A549 (cell line): ENCODE measurements around the gene AGAP3. TPM values are rescaled to one million over a fixed set of nuclear protein-coding genes. Genes with fewer than 3 reads are reported as not detected.

ENCODE experiments used
- ATAC-seq, 2 experiments: fragments of 200-7000 bp in 1 of 2; fragments of >200 bp in 1 of 2; cut with Nextera tagmentation in 1 of 2; cut with Tn5 transposase in 1 of 2; 3 replicates each; pipeline versions ENCODE4 v1.8.0 to v1.9.1; 2018 to 2020; ENCODE audit warnings: mild to moderate bottlenecking in 1 of 2, moderate library complexity in 1 of 2
- CTCF ChIA-PET: fragments of 300-600 bp; sonication (Branson Sonifier 250); formaldehyde crosslinking; extraction: SDS; loops from one replicate; lab custom pipeline; 2021; ENCODE audit warnings: antibody characterized with exemption, inconsistent platforms; lab: Yijun Ruan, JAX
- POLR2A ChIA-PET: fragments of 350-600 bp; formaldehyde crosslinking; extraction: SDS; loops from one replicate; lab custom pipeline; 2021; ENCODE audit warnings: antibody characterized with exemption, inconsistent platforms; lab: Yijun Ruan, JAX
- DNase-seq, 2 experiments: peaks; one replicate each; pipeline versions ENCODE4 v3.0.0 to v3.0.0-alpha.2; 2011 to 2016; ENCODE audit warnings: low read depth in 1 of 2, low spot score in 1 of 2
- FAIRE-seq: peaks from 2 replicates; lab custom pipeline; 2011; peaks lifted over from hg19 to GRCh38; lab: Jason Lieb, UNC
- H3K27ac ChIP-seq, 2 experiments: fragments of >200 bp; sonication (Bioruptor Twin); formaldehyde crosslinking; 3 replicates each; pipeline ENCODE4 v1.5.1; 2016 to 2017
- H3K4me1 ChIP-seq: fragments of >200 bp; sonication (Bioruptor Twin); formaldehyde crosslinking; 3 replicates; pipeline ENCODE4 v1.6.1; 2016
- H3K4me2 ChIP-seq: fragments of >200 bp; sonication (Bioruptor Twin); formaldehyde crosslinking; 3 replicates; pipeline ENCODE4 v1.6.1; 2016
- H3K4me3 ChIP-seq: fragments of >200 bp; sonication (Bioruptor Twin); formaldehyde crosslinking; 3 replicates; pipeline ENCODE4 v1.5.1; 2016
- H3K9me3 ChIP-seq: fragments of >200 bp; sonication (Bioruptor Twin); formaldehyde crosslinking; 3 replicates; pipeline ENCODE4 v1.6.1; 2016
- CEBPB ChIP-seq, 2 experiments: fragments of >200 bp in 1 of 2; sonication (Bioruptor Twin) in 1 of 2; formaldehyde crosslinking in 1 of 2; IDR thresholded peaks; 2 replicates each; pipeline ENCODE4 v1.6.1; 2012 to 2016
- FOSB ChIP-seq: fragments of 250-450 bp; sonication (Bioruptor Pico); IDR thresholded peaks from 2 replicates; pipeline ENCODE4 v1.5.0; 2020; ENCODE audit warnings: mild to moderate bottlenecking, moderate library complexity
- HDAC2 ChIP-seq: fragments of 200-600 bp; sonication (generic); IDR thresholded peaks from 2 replicates; pipeline ENCODE4 v1.6.1; 2016
- HOXB5 ChIP-seq: fragments of 250-450 bp; sonication (Bioruptor Pico); IDR thresholded peaks from 2 replicates; pipeline ENCODE4 v1.5.0; 2020; ENCODE audit warnings: mild to moderate bottlenecking, moderate library complexity
- JUNB ChIP-seq: fragments of >200 bp; sonication (Bioruptor Twin); formaldehyde crosslinking; IDR thresholded peaks from 2 replicates; pipeline ENCODE4 v1.6.1; 2016
- MAZ ChIP-seq: fragments of 150-350 bp; IDR thresholded peaks from 2 replicates; pipeline ENCODE4 v1.6.1; 2014; ENCODE audit warnings: antibody characterized with exemption, low read depth, low read length, borderline replicate concordance
- POLR2A ChIP-seq: IDR thresholded peaks from 2 replicates; pipeline ENCODE4 v1.6.1; 2012; ENCODE audit warnings: mild to moderate bottlenecking, low read length
- RNF2 ChIP-seq: fragments of 200-600 bp; sonication (generic); IDR thresholded peaks from 2 replicates; pipeline ENCODE4 v1.6.1; 2016; ENCODE audit warnings: low read depth, mild to moderate bottlenecking, antibody characterized with exemption, moderate library complexity, borderline replicate concordance
- TFCP2L1 ChIP-seq: fragments of 250-450 bp; sonication (Bioruptor Pico); IDR thresholded peaks from 2 replicates; pipeline ENCODE4 v1.5.0; 2021; ENCODE audit warnings: mild to moderate bottlenecking
- ZFP36 ChIP-seq: fragments of 450-650 bp; IDR thresholded peaks from 2 replicates; pipeline ENCODE4 v1.6.1; 2014; ENCODE audit warnings: borderline replicate concordance; ENCODE audit not compliant: partially characterized antibody
- WGBS: methylation state at CpG from one replicate; pipeline ENCODE4 v1.1.6; 2017; ENCODE audit errors: missing lambda C conversion rate; 5-methylcytosine and 5-hydroxymethylcytosine counted together
- polyA plus RNA-seq, 4 experiments: library from polyadenylated mRNA; depleted of rRNA in 3 of 4; stranded (reverse); fragments of >200 nt; fragmentation: RNase III in 1 of 4; extraction: RNeasy Plus Mini Kit Qiagen cat#74134 plus additional on column Dnase treatment in 1 of 4; gene quantifications; 2 replicates in 3 of 4; 3 replicates in 1 of 4; pipeline ENCODE4 v1.2.3, GENCODE V29; 2011 to 2017
- TF ChIP-seq, protein P1 (sequence below): fragments of 250-450 bp; sonication (Bioruptor Pico); IDR thresholded peaks from 2 replicates; pipeline ENCODE4 v1.5.0; 2020; ENCODE audit warnings: low read depth, mild to moderate bottlenecking, moderate library complexity
- TF ChIP-seq, protein P2 (sequence below): fragments of 450-650 bp; IDR thresholded peaks from 2 replicates; pipeline ENCODE4 v1.6.1; 2014; ENCODE audit warnings: antibody characterized with exemption

AGAP3 gene
- polyA plus RNA-seq, 2 of the 4 experiments (the other 2 are of a cell fraction) = 33.8 to 45.9 TPM

DNA sequence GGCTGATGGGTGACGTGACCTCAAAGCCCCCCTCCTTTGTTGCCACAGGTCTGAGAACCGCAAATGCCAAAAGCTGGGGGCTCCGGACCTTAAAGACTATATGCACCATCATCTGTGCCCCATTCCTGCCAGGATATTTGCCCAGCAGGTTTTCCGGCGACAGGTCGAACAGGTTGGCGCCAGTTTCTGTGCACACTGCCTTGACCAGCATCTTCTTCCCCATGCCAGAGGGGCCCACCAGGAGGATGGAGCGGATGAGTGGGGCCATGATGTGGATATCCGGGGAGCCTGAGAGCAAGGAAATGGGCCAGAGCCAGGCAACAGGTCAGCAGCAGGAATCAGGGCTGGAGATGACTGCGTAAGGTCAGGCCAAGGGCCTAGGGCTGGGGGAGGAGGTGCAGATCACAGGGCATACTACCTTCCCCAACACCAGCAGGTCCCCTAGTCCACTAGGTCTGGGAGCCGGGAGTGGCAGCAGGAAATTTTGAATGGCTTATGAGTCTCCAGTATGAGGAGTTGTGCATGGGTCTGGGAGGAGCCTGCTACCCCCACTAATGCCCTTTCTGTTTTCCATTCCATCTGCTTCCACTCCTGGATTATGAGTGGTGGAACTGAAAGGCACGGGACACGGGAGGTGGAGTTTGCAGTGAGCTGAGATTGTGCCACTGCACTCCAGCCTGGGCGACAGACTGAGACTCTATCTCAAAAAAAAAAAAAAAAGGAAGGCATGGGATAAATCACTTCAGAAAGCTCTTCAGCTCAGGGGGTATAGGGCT lies 107.1 kb downstream of the AGAP3 start:
- H3K27ac ChIP-seq = no peak overlapping the region
- ChIA-PET POLR2A (no interaction called here), CTCF (interaction anchor here (1.4 kb wide), 1 partner anchor 69 kb away, joined by 4 read pairs; no protein-coding TSS in a partner anchor)
- H3K9me3 ChIP-seq = no peaks in the 10 kb centered on the region
- FAIRE-seq (no peak), DNase-seq (no peak), ATAC-seq (no peak)
- TF ChIP-seq, protein P1, sequence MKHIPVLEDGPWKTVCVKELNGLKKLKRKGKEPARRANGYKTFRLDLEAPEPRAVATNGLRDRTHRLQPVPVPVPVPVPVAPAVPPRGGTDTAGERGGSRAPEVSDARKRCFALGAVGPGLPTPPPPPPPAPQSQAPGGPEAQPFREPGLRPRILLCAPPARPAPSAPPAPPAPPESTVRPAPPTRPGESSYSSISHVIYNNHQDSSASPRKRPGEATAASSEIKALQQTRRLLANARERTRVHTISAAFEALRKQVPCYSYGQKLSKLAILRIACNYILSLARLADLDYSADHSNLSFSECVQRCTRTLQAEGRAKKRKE (CRISPR knock-in tag) = no peak
- TF ChIP-seq ZFP36 = no peak
- TF ChIP-seq JUNB = no peak
- no peak for TF ChIP-seq HOXB5 (CRISPR knock-in tag)
- TF ChIP-seq TFCP2L1 (CRISPR knock-in tag) = no peak
- no peak for TF ChIP-seq POLR2A
- no peak for TF ChIP-seq RNF2
- TF ChIP-seq, protein P2, sequence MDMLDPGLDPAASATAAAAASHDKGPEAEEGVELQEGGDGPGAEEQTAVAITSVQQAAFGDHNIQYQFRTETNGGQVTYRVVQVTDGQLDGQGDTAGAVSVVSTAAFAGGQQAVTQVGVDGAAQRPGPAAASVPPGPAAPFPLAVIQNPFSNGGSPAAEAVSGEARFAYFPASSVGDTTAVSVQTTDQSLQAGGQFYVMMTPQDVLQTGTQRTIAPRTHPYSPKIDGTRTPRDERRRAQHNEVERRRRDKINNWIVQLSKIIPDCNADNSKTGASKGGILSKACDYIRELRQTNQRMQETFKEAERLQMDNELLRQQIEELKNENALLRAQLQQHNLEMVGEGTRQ = no peak
- no peak for TF ChIP-seq FOSB (CRISPR knock-in tag)
- no peak for TF ChIP-seq CEBPB (IDR thresholded peaks at IDR 0.05)
- no peak for TF ChIP-seq MAZ
- no peak for TF ChIP-seq HDAC2
- H3K4me2 ChIP-seq = no peak overlapping the region
- no peaks in the 10 kb centered on the region for H3K4me1 ChIP-seq
- H3K4me3 ChIP-seq = no peak overlapping the region
- WGBS = 70% methylated on average over 13 of the region's 14 CpGs

Other genes with a start within 250 kb of the AGAP3 start
- not detected in 2 replicates for gene AOC1, start 234.0 kb upstream of the AGAP3 start, polyA plus RNA-seq (2011; rRNA removed)
- not detected in 3 replicates for gene AOC1, start 234.0 kb upstream of the AGAP3 start, polyA plus RNA-seq (2017; fragmentation: RNase III; extraction: RNeasy Plus Mini Kit Qiagen cat#74134 plus additional on column Dnase treatment)
- gene KCNH2, start 108.2 kb upstream of the AGAP3 start, polyA plus RNA-seq (2011; rRNA removed) = 0.26 and 0.44 TPM in 2 replicates
- gene KCNH2, start 108.2 kb upstream of the AGAP3 start, polyA plus RNA-seq (2017; fragmentation: RNase III; extraction: RNeasy Plus Mini Kit Qiagen cat#74134 plus additional on column Dnase treatment) = 0.41 to 0.45 TPM (median 0.41 TPM) in 3 replicates
- 0.42 and 0.52 TPM in 2 replicates for gene NOS3, start 95.5 kb upstream of the AGAP3 start, polyA plus RNA-seq (2011; rRNA removed)
- 0.46 to 0.71 TPM (median 0.51 TPM) in 3 replicates for gene NOS3, start 95.5 kb upstream of the AGAP3 start, polyA plus RNA-seq (2017; fragmentation: RNase III; extraction: RNeasy Plus Mini Kit Qiagen cat#74134 plus additional on column Dnase treatment)
- gene ATG9B, start 62.0 kb upstream of the AGAP3 start, polyA plus RNA-seq (2011; rRNA removed) = 0.06 and 0.19 TPM in 2 replicates
- gene ATG9B, start 62.0 kb upstream of the AGAP3 start, polyA plus RNA-seq (2017; fragmentation: RNase III; extraction: RNeasy Plus Mini Kit Qiagen cat#74134 plus additional on column Dnase treatment) = 0.17 to 0.23 TPM (median 0.21 TPM) in 3 replicates
- 19.6 and 22.7 TPM in 2 replicates for gene ABCB8, start 58.0 kb upstream of the AGAP3 start, polyA plus RNA-seq (2011; rRNA removed)
- gene ABCB8, start 58.0 kb upstream of the AGAP3 start, polyA plus RNA-seq (2017; fragmentation: RNase III; extraction: RNeasy Plus Mini Kit Qiagen cat#74134 plus additional on column Dnase treatment) = 34.3 to 41.1 TPM (median 38.6 TPM) in 3 replicates
- 4.1 and 4.4 TPM in 2 replicates for gene ASIC3, start 37.9 kb upstream of the AGAP3 start, polyA plus RNA-seq (2011; rRNA removed)
- gene ASIC3, start 37.9 kb upstream of the AGAP3 start, polyA plus RNA-seq (2017; fragmentation: RNase III; extraction: RNeasy Plus Mini Kit Qiagen cat#74134 plus additional on column Dnase treatment) = 7.5 to 11.4 TPM (median 9.8 TPM) in 3 replicates
- 29.6 and 30.0 TPM in 2 replicates for gene CDK5, start 28.6 kb upstream of the AGAP3 start, polyA plus RNA-seq (2011; rRNA removed)
- gene CDK5, start 28.6 kb upstream of the AGAP3 start, polyA plus RNA-seq (2017; fragmentation: RNase III; extraction: RNeasy Plus Mini Kit Qiagen cat#74134 plus additional on column Dnase treatment) = 41.2 to 51.0 TPM (median 50.3 TPM) in 3 replicates
- gene SLC4A2, start 26.9 kb upstream of the AGAP3 start, polyA plus RNA-seq (2011; rRNA removed) = 99.6 and 112 TPM in 2 replicates
- gene SLC4A2, start 26.9 kb upstream of the AGAP3 start, polyA plus RNA-seq (2017; fragmentation: RNase III; extraction: RNeasy Plus Mini Kit Qiagen cat#74134 plus additional on column Dnase treatment) = 253 to 280 TPM (median 275 TPM) in 3 replicates
- 38.5 and 51.7 TPM in 2 replicates for gene FASTK, start 5.7 kb upstream of the AGAP3 start, polyA plus RNA-seq (2011; rRNA removed)
- gene FASTK, start 5.7 kb upstream of the AGAP3 start, polyA plus RNA-seq (2017; fragmentation: RNase III; extraction: RNeasy Plus Mini Kit Qiagen cat#74134 plus additional on column Dnase treatment) = 66.0 to 78.6 TPM (median 72.4 TPM) in 3 replicates
- 12.4 and 14.0 TPM in 2 replicates for gene TMUB1, start 3.0 kb upstream of the AGAP3 start, polyA plus RNA-seq (2011; rRNA removed)
- gene TMUB1, start 3.0 kb upstream of the AGAP3 start, polyA plus RNA-seq (2017; fragmentation: RNase III; extraction: RNeasy Plus Mini Kit Qiagen cat#74134 plus additional on column Dnase treatment) = 31.5 to 37.7 TPM (median 37.3 TPM) in 3 replicates
- not detected in 2 replicates for gene GBX1, start 81.2 kb downstream of the AGAP3 start, polyA plus RNA-seq (2011; rRNA removed)
- gene GBX1, start 81.2 kb downstream of the AGAP3 start, polyA plus RNA-seq (2017; fragmentation: RNase III; extraction: RNeasy Plus Mini Kit Qiagen cat#74134 plus additional on column Dnase treatment) = not detected in 3 replicates
- gene ASB10, start 100.8 kb downstream of the AGAP3 start, polyA plus RNA-seq (2011; rRNA removed) = not detected in 2 replicates
- gene ASB10, start 100.8 kb downstream of the AGAP3 start, polyA plus RNA-seq (2017; fragmentation: RNase III; extraction: RNeasy Plus Mini Kit Qiagen cat#74134 plus additional on column Dnase treatment) = not detected in 3 replicates
- not detected in 2 replicates for gene H2BK1, start 124.0 kb downstream of the AGAP3 start, polyA plus RNA-seq (2011; rRNA removed)
- gene H2BK1, start 124.0 kb downstream of the AGAP3 start, polyA plus RNA-seq (2017; fragmentation: RNase III; extraction: RNeasy Plus Mini Kit Qiagen cat#74134 plus additional on column Dnase treatment) = not detected in 3 replicates
- gene ABCF2, start 140.7 kb downstream of the AGAP3 start, polyA plus RNA-seq (2011; rRNA removed) = 47.8 and 53.8 TPM in 2 replicates
- 69.1 to 76.3 TPM (median 70.9 TPM) in 3 replicates for gene ABCF2, start 140.7 kb downstream of the AGAP3 start, polyA plus RNA-seq (2017; fragmentation: RNase III; extraction: RNeasy Plus Mini Kit Qiagen cat#74134 plus additional on column Dnase treatment)
- gene CHPF2, start 146.0 kb downstream of the AGAP3 start, polyA plus RNA-seq (2011; rRNA removed) = 14.9 and 17.2 TPM in 2 replicates
- 24.7 to 29.6 TPM (median 28.0 TPM) in 3 replicates for gene CHPF2, start 146.0 kb downstream of the AGAP3 start, polyA plus RNA-seq (2017; fragmentation: RNase III; extraction: RNeasy Plus Mini Kit Qiagen cat#74134 plus additional on column Dnase treatment)
- gene SMARCD3, start 162.2 kb downstream of the AGAP3 start, polyA plus RNA-seq (2011; rRNA removed) = 12.5 and 14.5 TPM in 2 replicates
- 10.6 to 11.9 TPM (median 11.6 TPM) in 3 replicates for gene SMARCD3, start 162.2 kb downstream of the AGAP3 start, polyA plus RNA-seq (2017; fragmentation: RNase III; extraction: RNeasy Plus Mini Kit Qiagen cat#74134 plus additional on column Dnase treatment)